ENCODE results near the gene ABCC5.

DNA sequence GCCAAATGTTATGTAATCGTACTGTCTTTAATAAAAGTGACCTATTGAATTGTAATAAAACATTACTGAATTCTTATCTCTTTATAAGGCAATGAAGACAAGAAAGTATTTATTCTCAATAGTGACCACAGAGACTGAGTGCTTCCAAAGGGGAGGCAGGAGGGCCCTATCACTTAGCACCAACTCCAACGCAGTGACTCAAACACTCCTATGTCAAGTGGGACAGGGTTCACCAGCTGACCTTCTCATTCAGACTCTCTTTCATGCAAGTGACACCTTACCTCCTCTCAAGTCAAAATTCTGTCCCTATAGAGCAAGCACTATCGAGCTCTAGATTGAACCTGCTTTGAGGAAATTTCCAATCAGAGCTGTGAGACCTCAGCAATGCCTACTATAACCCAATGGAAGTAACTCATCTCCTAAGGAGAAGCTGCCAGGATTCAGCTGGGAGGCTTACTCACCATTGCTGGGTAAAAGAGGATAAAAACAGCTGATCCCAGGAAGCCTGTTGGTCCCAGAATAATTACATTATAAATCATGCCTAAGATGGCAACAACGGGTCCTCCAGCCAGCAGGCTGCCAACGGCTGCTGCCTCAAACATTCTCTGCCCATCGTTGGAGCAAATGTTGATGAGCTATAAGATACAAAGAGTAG lies 35.6 kb downstream of the ABCC5 start:
- TF ChIP-seq POLR2A (IDR thresholded peaks at IDR 0.05; ENCODE audit: low read length) = no peak
- no peak for TF ChIP-seq GATA1 (IDR thresholded peaks at IDR 0.05; ENCODE audit: low read depth, low read length)
